Psoas muscle (tissue), 8 donors: ENCODE results near the gene PDLIM4. TPM values are rescaled to one million over a fixed set of nuclear protein-coding genes. Genes with fewer than 3 reads are reported as not detected.

Experiments used
- ATAC-seq, 4 donors: fragments of 200-7000 bp; cut with Tn5 transposase; one replicate each; pipeline ENCODE4 v1.9.1; 2020; ENCODE audit warnings: moderate library complexity in 3 of 4, mild to moderate bottlenecking in 2 of 4
- DNase-seq, 2 donors: peaks; one replicate each; pipeline ENCODE4 v3.0.0-alpha.2; 2020
- H3K27ac ChIP-seq: fragments of 200-600 bp; one replicate; pipeline ENCODE4 v1.8.0; 2022
- H3K27me3 ChIP-seq, 3 donors: fragments of 200-600 bp in 1 of 3; one replicate each; pipeline versions ENCODE4 v1.6.1 to v1.8.0; 2013 to 2022; ENCODE audit warnings: low read length in 2 of 3, mild to moderate bottlenecking in 2 of 3, moderate library complexity in 1 of 3; ENCODE audit not compliant: insufficient read depth in 3 of 3
- H3K36me3 ChIP-seq, 2 donors: fragments of 200-600 bp in 1 of 2; one replicate each; pipeline versions ENCODE4 v1.6.1 to v1.8.0; 2013 to 2022; ENCODE audit warnings: low read depth in 1 of 2, mild to moderate bottlenecking in 1 of 2, moderate library complexity in 1 of 2; ENCODE audit not compliant: insufficient read depth in 1 of 2
- H3K4me1 ChIP-seq: fragments of 200-600 bp; one replicate; pipeline ENCODE4 v1.8.0; 2022
- H3K4me3 ChIP-seq: fragments of 200-600 bp; one replicate; pipeline ENCODE4 v1.8.0; 2022; ENCODE audit warnings: mild to moderate bottlenecking
- H3K9me3 ChIP-seq: fragments of 200-600 bp; one replicate; pipeline ENCODE4 v1.8.0; 2022
- WGBS, 3 donors: extraction: QIAGEN DNeasy Blood & Tissue Kit; methylation state at CpG; one replicate each; pipeline versions ENCODE4 v1.1.6 to v1.1.7; 2013; 5-methylcytosine and 5-hydroxymethylcytosine counted together
- intact Hi-C, 2 donors: fragments of 100-400 bp; cut with DNase I; formaldehyde crosslinking; loops; one replicate each; pipeline versions ENCODE4 v1.11.0 to v1.14.2; 2022
- polyA plus RNA-seq, 3 donors: library from polyadenylated mRNA; stranded (reverse); fragments of 200-250 nt; gene quantifications; one replicate each; pipeline ENCODE4 v1.2.3, GENCODE V29; 2013
- total RNA-seq, 4 donors: library from RNA; stranded (reverse); fragmentation: NEBNext Ultra II Directional in 2 of 4; extraction: Animal tissue kit (Norgen Biotek cat#: 25700) in 2 of 4; gene quantifications; one replicate each; pipeline versions ENCODE4 v1.2.1 to v1.2.4, GENCODE V29; 2021 to 2023
- TF ChIP-seq, protein P1 (sequence below): fragments of 200-600 bp; IDR thresholded peaks from one replicate; pipeline ENCODE4 v1.8.0; 2022; ENCODE audit warnings: antibody characterized with exemption
- donor health status: healthy with polysubstance abuse.
- donor health status: DM: no; HTN: no; CAD: no; lungs with moderate emphysema.
- donor health status: Bipolar disorder and iron deficiency.
- donor health status: healthy.
- donor health status: DM: yes; HTN: yes; CAD: no.
- donor health status: DM: no; HTN: no; CAD: no.
- donor health status: DM: no; HTN: no; CAD: no.
- donor health status: DM: yes; HTN: yes; CAD: no.

Gene PDLIM4
- total and polyA plus RNA-seq, 7 donors: 1.8 to 6.6 (median 5.6) TPM

DNA sequence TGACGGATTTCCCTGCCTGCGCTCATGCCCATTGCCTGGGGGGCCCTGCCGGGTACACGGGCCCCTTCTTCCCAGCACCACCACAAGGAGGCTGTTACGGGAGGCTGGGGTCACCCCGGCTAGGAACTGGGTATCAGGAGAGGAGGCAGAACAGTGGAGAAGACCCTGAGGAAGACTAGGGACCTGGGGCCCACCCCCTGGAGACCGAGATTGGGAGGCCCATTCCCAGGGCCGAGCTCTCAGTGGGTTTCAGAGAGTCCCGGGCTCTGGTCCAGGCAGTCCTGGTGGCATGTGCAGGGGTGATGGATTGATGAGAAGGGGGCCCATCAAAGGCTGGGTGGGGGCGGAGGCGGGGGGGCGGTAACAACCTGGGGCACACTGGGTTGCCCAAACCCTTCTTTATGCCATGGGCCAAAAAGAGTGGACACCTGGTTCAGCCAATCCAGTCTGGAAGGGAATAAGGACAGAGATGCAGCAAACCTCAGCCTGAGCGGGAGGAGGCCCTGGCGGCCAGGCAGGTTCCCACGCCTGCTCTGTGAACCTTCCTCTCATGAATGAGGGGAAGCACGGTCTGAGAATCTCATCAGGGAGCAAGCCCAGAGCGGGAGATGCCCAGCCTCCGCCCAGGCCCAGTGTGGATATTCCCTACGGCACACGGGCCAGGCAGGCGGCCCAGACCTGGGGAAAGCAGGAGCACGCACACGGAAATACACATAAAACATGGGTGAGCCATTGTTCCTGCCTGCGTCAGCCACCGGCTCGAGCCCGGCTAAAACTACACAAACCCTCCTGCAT, 29.1 kb upstream of the PDLIM4 start:
- TF ChIP-seq, protein P1, sequence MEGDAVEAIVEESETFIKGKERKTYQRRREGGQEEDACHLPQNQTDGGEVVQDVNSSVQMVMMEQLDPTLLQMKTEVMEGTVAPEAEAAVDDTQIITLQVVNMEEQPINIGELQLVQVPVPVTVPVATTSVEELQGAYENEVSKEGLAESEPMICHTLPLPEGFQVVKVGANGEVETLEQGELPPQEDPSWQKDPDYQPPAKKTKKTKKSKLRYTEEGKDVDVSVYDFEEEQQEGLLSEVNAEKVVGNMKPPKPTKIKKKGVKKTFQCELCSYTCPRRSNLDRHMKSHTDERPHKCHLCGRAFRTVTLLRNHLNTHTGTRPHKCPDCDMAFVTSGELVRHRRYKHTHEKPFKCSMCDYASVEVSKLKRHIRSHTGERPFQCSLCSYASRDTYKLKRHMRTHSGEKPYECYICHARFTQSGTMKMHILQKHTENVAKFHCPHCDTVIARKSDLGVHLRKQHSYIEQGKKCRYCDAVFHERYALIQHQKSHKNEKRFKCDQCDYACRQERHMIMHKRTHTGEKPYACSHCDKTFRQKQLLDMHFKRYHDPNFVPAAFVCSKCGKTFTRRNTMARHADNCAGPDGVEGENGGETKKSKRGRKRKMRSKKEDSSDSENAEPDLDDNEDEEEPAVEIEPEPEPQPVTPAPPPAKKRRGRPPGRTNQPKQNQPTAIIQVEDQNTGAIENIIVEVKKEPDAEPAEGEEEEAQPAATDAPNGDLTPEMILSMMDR: no peak
- DNase-seq (peak in 1 of 2 donors; percentile 30), ATAC-seq (no peak)
- no peaks in the 10 kb centered on the region for H3K27me3 ChIP-seq
- 49 to 65% (median 58%) methylated on average over 26 to 27 of the region's 27 CpGs for WGBS, 3 donors
- H3K4me1 ChIP-seq: peaks cover 37% of the 10 kb centered on the region
- H3K4me3 ChIP-seq: peak overlapping the region; percentile 93
- no peaks in the 10 kb centered on the region for H3K36me3 ChIP-seq
- peak overlapping the region; percentile 87 for H3K27ac ChIP-seq
- no peaks in the 10 kb centered on the region for H3K9me3 ChIP-seq
- intact Hi-C loops: no loop called here

DNA sequence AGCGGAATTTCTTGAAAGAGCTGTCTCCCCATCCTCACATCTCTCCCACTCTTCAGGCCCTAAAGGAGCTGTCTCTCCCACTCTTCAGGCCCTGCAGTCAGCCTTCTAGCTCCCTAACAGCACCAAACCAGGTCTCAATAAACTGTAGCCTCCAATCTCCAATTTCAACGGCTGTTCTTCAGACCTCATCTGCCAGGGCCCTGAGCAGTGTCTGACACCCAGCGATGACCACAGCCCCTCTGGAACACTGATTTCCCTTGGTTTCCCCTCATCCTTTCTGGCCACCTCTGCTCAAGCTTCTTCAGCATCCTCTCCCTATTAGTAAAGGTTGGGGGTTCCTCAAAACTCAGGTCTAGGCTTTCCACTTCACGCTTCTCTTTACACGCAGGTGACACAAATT, 28.3 kb upstream of the PDLIM4 start:
- peaks cover 29% of the 10 kb centered on the region for H3K4me1 ChIP-seq
- intact Hi-C loops: no loop called here
- no peaks in the 10 kb centered on the region for H3K9me3 ChIP-seq
- WGBS, 3 donors: 94 to 95% (median 95%) methylated on average over 5 of the region's 5 CpGs
- H3K27me3 ChIP-seq: no peaks in the 10 kb centered on the region
- DNase-seq (no peak), ATAC-seq (no peak)
- no peaks in the 10 kb centered on the region for H3K36me3 ChIP-seq
- H3K4me3 ChIP-seq: no peak overlapping the region
- peak overlapping the region; percentile 47 for H3K27ac ChIP-seq
- TF ChIP-seq, protein P1: no peak

DNA sequence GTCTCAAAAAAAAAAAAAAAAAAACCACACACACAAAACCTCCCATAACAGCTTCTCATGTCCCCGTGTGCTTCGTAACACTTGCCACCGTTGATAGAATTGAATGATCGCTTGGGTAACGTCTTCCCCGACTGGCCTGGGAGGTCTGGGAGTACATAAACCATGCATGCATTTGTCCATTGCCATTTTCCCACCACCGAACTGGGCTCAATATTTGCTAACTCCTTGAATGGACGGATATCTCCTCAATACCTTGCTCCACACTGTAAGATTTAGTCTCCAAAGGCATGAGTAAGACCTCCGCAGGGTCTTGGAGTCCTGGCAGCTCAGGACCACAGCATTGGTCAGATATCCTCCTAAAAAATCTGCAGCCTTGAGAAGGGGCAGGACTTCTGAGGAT, 26.6 kb upstream of the PDLIM4 start:
- no peaks in the 10 kb centered on the region for H3K9me3 ChIP-seq
- no peaks in the 10 kb centered on the region for H3K27me3 ChIP-seq
- WGBS, 3 donors: 92 to 98% (median 97%) methylated on average over 9 of the region's 9 CpGs
- TF ChIP-seq, protein P1: no peak
- no peaks in the 10 kb centered on the region for H3K36me3 ChIP-seq
- DNase-seq (no peak), ATAC-seq (no peak)
- intact Hi-C loops: no loop called here
- H3K27ac ChIP-seq: no peak overlapping the region
- H3K4me1 ChIP-seq: peaks cover 13% of the 10 kb centered on the region
- no peak overlapping the region for H3K4me3 ChIP-seq

DNA sequence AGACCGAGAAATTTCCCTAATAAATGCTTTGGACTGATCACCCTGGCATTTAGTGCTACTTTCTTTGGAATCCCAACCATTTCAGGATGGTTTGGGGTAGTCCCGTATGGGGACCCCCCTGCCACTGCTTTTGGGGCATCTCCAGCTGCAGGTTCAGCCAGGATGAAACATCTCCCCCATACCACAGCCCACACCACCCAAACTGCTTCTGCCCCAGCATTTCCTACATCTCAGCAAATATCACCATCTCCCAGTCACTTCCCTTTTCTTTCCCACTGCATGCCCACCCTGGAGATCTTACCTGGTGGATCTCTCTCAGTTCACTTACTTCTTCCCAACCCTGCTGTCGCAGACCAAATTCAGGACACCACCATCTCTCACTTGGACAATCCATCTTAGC, 25.0 kb upstream of the PDLIM4 start:
- H3K36me3 ChIP-seq: no peaks in the 10 kb centered on the region
- 84 to 87% (median 86%) methylated on average over 3 of the region's 3 CpGs for WGBS, 3 donors
- no peak overlapping the region for H3K27ac ChIP-seq
- DNase-seq: no peak
- ATAC-seq: no peak
- TF ChIP-seq, protein P1: no peak
- intact Hi-C loops: no loop called here
- no peaks in the 10 kb centered on the region for H3K9me3 ChIP-seq
- H3K4me1 ChIP-seq: no peaks in the 10 kb centered on the region
- H3K27me3 ChIP-seq: no peaks in the 10 kb centered on the region
- H3K4me3 ChIP-seq: no peak overlapping the region

DNA sequence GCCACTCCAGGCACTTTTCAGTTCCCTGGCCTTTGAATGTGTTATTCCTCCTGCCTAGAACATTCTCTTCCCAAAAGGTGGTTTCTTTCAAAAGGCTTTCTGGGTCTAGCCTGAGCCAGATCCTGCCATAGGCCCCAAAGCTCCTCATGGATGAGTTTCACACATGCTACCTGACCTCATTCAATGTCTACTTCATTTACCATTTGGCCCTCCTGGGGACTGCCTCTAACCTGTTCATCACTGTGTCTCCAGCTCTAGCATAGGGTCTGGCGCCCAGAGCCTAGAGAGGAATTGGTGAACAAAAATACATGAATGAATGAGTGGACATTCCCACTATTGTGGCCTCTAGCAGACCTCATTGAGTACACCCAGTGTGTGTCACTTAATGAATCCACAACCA, 24.4 kb upstream of the PDLIM4 start:
- TF ChIP-seq, protein P1: no peak
- ATAC-seq: no peak
- intact Hi-C loops: no loop called here
- Histone ChIP-seq H3K4me3 (no peak overlapping the region), H3K36me3 (no peaks in the 10 kb centered on the region), H3K4me1 (no peaks in the 10 kb centered on the region), H3K9me3 (no peaks in the 10 kb centered on the region), H3K27me3 (no peaks in the 10 kb centered on the region), H3K27ac (no peak overlapping the region)
- 95 to 100% (median 97%) methylated on average over 1 of the region's 1 CpG for WGBS, 3 donors
- no peak for DNase-seq
